Measurements from ENCODE around the gene UNC13B.

- TF ChIP-seq CTCF (conservative IDR thresholded peaks at IDR 0.05; ENCODE audit: low read depth in 2 of 2) (no peak), EZH2 (IDR thresholded peaks at IDR 0.05; ENCODE audit: low read depth, unreplicated experiment) (no peak), REST (IDR thresholded peaks at IDR 0.05; ENCODE audit: unreplicated experiment) (no peak), POLR2AphosphoS5 (IDR thresholded peaks at IDR 0.05; ENCODE audit: low read depth) (no peak)
These were observed 46.8 kb upstream of the UNC13B start for GRCh38 chr9:35114840-35115628.
